ENCODE measurements around the gene PRSS53.

DNA sequence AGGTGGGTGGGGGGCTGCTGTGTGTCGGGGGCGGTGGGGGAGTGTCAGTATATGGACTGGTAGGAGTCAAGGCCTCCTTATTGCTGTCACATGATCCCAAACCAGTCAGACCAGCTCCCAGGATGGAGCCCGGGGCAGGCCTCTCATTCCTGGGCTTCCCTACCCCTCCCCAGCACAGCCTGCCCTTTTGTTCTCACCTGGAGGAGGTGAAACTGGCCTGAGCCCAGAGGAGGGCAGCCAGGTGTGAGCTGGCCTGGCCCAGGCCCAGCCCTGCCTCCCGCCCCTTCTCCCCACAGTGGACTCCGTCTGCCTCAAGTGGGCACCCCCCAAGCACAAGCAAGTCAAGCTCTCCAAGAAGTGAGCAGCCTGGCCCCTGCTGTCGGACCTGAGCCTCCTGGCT is 42.2 kb upstream of the PRSS53 start:
- TF ChIP-seq, protein P1, sequence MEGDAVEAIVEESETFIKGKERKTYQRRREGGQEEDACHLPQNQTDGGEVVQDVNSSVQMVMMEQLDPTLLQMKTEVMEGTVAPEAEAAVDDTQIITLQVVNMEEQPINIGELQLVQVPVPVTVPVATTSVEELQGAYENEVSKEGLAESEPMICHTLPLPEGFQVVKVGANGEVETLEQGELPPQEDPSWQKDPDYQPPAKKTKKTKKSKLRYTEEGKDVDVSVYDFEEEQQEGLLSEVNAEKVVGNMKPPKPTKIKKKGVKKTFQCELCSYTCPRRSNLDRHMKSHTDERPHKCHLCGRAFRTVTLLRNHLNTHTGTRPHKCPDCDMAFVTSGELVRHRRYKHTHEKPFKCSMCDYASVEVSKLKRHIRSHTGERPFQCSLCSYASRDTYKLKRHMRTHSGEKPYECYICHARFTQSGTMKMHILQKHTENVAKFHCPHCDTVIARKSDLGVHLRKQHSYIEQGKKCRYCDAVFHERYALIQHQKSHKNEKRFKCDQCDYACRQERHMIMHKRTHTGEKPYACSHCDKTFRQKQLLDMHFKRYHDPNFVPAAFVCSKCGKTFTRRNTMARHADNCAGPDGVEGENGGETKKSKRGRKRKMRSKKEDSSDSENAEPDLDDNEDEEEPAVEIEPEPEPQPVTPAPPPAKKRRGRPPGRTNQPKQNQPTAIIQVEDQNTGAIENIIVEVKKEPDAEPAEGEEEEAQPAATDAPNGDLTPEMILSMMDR (IDR thresholded peaks at IDR 0.05): no peak
- TF ChIP-seq POLR2A (IDR thresholded peaks at IDR 0.05): no peak
